Endodermal cell (in vitro differentiated cells): Measurements from ENCODE around the gene IL10. TPM values are rescaled to one million over a fixed set of nuclear protein-coding genes. Genes with fewer than 3 reads are reported as not detected.
A peak's percentile ranks its signal among the peaks of the same experiment; 100 is the strongest.

ENCODE experiments used
- DNase-seq: peaks from one replicate; pipeline ENCODE4 v3.0.0-alpha.2; 2017
- H3K27ac ChIP-seq: 2 replicates; pipeline ENCODE4 v1.5.1; 2013; ENCODE audit warnings: mild to moderate bottlenecking, low read depth, low read length, moderate library complexity
- H3K27me3 ChIP-seq: 2 replicates; pipeline ENCODE4 v1.6.1; 2013; ENCODE audit warnings: mild to moderate bottlenecking, low read length, moderate library complexity; ENCODE audit not compliant: insufficient read depth, control insufficient read depth, poor library complexity, severe bottlenecking
- H3K36me3 ChIP-seq: 2 replicates; pipeline ENCODE4 v1.7.0; 2013; ENCODE audit warnings: mild to moderate bottlenecking, low read length, moderate library complexity; ENCODE audit not compliant: control insufficient read depth, insufficient read depth
- H3K4me1 ChIP-seq: one replicate; pipeline ENCODE4 v1.7.0; 2013; ENCODE audit warnings: low read length; ENCODE audit not compliant: control insufficient read depth, insufficient read depth
- H3K4me3 ChIP-seq: 2 replicates; pipeline ENCODE4 v1.5.1; 2013; ENCODE audit warnings: mild to moderate bottlenecking, low read length, moderate library complexity
- H3K9ac ChIP-seq: 2 replicates; pipeline ENCODE4 v1.6.1; 2013; ENCODE audit warnings: mild to moderate bottlenecking, low read length, moderate library complexity; ENCODE audit not compliant: poor library complexity, severe bottlenecking; ENCODE audit errors: extremely low read depth
- H3K9me3 ChIP-seq: 2 replicates; pipeline ENCODE4 v1.6.1; 2013; ENCODE audit warnings: mild to moderate bottlenecking, low read length, moderate library complexity; ENCODE audit not compliant: control insufficient read depth
- H3K27ac Mint-ChIP-seq: 2 replicates; pipeline ENCODE4 v1.8.0; 2020; ENCODE audit warnings: mixed read lengths
- H3K27me3 Mint-ChIP-seq: 2 replicates; pipeline ENCODE4 v1.8.0; 2021; ENCODE audit warnings: mild to moderate bottlenecking, mixed read lengths; ENCODE audit not compliant: insufficient read depth
- H3K36me3 Mint-ChIP-seq: 2 replicates; pipeline ENCODE4 v1.8.0; 2020; ENCODE audit warnings: low read depth, mixed read lengths
- H3K4me1 Mint-ChIP-seq: 2 replicates; pipeline ENCODE4 v1.8.0; 2020; ENCODE audit warnings: mixed read lengths
- H3K4me3 Mint-ChIP-seq: 2 replicates; pipeline ENCODE4 v1.8.0; 2020; ENCODE audit warnings: mild to moderate bottlenecking, moderate library complexity, mixed read lengths
- H3K9me3 Mint-ChIP-seq: 2 replicates; pipeline ENCODE4 v1.8.0; 2020; ENCODE audit warnings: mild to moderate bottlenecking, mixed read lengths
- WGBS, 2 experiments: methylation state at CpG; one replicate each; pipeline versions ENCODE4 v1.1.5 to v1.1.7; 2013; ENCODE audit warnings: missing lambda C conversion rate in 2 of 2, mixed read lengths in 1 of 2; ENCODE audit not compliant: insufficient coverage in 1 of 2, insufficient read length in 1 of 2; 5-methylcytosine and 5-hydroxymethylcytosine counted together
- total RNA-seq, 2 donors: library from RNA; stranded (reverse); fragmentation: NEBNext Ultra II Directional in 1 of 2; extraction: Animal tissue kit (Norgen Biotek cat#: 25700) in 1 of 2; gene quantifications; 2 replicates in 1 of 2; 3 replicates in 1 of 2; pipeline ENCODE4 v1.2.1, GENCODE V29; 2021
- TF ChIP-seq, protein P1 (sequence below): fragments of 200-600 bp; sonication (generic); conservative IDR thresholded peaks from 2 replicates; pipeline ENCODE4 v1.5.0; 2021; ENCODE audit warnings: antibody characterized with exemption, mild to moderate bottlenecking

The IL10 gene
- total RNA-seq, 2 donors from 2014 or later = not detected

DNA sequence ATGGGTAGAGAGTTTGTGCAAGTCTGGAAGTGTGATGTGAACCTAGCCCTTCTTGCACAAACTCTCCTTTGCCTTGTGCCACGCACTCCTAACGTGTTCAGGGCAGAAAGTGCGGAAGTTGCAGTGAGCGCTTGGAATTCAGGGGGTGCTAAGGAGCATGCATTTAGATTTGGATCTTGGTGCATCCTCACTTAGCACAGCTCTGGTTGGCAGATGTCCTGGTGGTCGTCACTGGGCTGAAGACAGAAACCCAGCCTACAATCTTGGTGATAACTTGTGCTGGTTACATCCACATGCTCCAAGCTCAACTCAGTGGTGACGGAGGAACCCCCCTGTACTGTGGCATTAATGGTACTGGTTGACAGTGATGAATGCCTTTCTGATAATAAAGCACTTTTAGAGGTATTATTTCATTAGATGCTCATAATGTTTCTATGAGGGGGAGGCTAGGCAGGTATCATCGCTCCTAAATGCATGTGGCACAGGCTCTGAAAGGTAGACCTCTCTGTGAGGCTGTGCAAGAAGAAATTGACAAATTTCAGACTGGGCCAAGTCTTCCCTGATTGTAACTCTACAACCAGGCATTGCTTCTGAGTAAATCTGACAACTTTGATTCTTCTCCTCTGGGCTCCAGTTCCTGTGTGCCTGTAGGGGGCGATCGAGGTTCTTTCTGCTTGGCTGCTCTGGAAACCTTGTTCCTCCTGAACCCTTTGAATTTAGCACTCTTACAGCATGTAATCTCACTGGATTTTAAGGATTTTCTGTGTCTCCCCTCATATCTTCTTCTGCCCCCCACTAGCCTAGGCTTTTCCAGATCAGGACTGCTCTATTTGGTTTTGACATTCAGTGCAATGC, 47.0 kb downstream of the IL10 start:
- Histone ChIP-seq H3K36me3 (peaks cover 11% of the 10 kb centered on the region), H3K9me3 (no peaks in the 10 kb centered on the region), H3K27me3 (no peaks in the 10 kb centered on the region), H3K27ac (no peak overlapping the region), H3K9ac (no peak overlapping the region), H3K4me3 (no peak overlapping the region), H3K4me1 (peaks cover 10% of the 10 kb centered on the region)
- H3K4me1 Mint-ChIP-seq = peaks cover 28% of the 10 kb centered on the region
- H3K9me3 Mint-ChIP-seq = no peaks in the 10 kb centered on the region
- peak overlapping the region; percentile 81 for H3K27ac Mint-ChIP-seq
- TF ChIP-seq, protein P1, sequence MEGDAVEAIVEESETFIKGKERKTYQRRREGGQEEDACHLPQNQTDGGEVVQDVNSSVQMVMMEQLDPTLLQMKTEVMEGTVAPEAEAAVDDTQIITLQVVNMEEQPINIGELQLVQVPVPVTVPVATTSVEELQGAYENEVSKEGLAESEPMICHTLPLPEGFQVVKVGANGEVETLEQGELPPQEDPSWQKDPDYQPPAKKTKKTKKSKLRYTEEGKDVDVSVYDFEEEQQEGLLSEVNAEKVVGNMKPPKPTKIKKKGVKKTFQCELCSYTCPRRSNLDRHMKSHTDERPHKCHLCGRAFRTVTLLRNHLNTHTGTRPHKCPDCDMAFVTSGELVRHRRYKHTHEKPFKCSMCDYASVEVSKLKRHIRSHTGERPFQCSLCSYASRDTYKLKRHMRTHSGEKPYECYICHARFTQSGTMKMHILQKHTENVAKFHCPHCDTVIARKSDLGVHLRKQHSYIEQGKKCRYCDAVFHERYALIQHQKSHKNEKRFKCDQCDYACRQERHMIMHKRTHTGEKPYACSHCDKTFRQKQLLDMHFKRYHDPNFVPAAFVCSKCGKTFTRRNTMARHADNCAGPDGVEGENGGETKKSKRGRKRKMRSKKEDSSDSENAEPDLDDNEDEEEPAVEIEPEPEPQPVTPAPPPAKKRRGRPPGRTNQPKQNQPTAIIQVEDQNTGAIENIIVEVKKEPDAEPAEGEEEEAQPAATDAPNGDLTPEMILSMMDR = peak; percentile 79
- no peak overlapping the region for H3K4me3 Mint-ChIP-seq
- H3K36me3 Mint-ChIP-seq = peaks cover 14% of the 10 kb centered on the region
- WGBS, 2 experiments = 76 to 77% methylated on average over 8 to 9 of the region's 9 CpGs
- H3K27me3 Mint-ChIP-seq = no peaks in the 10 kb centered on the region
- DNase-seq = peak; percentile 90

DNA sequence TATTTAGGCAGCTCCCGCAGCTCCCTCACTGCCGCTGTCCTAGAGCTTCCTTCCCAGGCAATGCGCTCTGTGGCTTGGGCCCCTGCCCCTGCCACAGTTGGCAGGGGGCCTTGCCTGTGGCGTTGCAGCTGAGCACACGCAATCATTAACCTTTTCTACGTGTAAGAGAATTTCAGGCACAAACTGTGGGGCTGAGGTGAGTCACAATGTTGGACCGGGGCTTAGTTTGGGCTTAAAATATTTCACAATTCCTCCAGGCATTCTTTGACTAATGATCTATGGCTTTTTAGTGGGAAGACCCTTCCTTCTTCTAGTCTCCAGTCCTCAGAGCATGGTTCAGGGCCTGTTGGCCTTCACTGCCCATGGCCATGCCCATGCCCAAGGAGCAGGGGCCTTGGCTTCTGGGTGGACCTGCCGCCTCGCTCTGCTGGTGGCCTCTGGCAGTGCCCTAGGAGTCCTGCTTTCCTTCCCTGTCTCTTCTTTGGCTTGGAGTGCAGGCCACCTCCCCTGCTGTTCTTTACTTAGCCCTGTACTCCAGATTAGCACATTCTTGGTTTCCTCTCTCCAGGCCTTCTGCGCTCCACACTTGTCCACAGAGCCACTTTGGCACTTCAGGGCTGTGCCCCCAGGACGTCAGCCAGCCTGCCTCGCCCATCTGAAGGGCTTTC, 48.4 kb downstream of the IL10 start:
- Histone ChIP-seq H3K4me3 (no peak overlapping the region), H3K27me3 (no peaks in the 10 kb centered on the region), H3K9me3 (no peaks in the 10 kb centered on the region), H3K9ac (no peak overlapping the region), H3K4me1 (peaks cover 10% of the 10 kb centered on the region), H3K36me3 (no peaks in the 10 kb centered on the region), H3K27ac (peak overlapping the region; percentile 33)
- Mint-ChIP-seq H3K9me3 (no peaks in the 10 kb centered on the region), H3K27ac (peak overlapping the region; percentile 89), H3K36me3 (peaks cover 2% of the 10 kb centered on the region), H3K27me3 (no peaks in the 10 kb centered on the region), H3K4me1 (peaks cover 33% of the 10 kb centered on the region), H3K4me3 (no peak overlapping the region)
- peak; percentile 74 for DNase-seq
- TF ChIP-seq, protein P1 = peak; percentile 50
- 79 to 80% methylated on average over 12 of the region's 12 CpGs for WGBS, 2 experiments

DNA sequence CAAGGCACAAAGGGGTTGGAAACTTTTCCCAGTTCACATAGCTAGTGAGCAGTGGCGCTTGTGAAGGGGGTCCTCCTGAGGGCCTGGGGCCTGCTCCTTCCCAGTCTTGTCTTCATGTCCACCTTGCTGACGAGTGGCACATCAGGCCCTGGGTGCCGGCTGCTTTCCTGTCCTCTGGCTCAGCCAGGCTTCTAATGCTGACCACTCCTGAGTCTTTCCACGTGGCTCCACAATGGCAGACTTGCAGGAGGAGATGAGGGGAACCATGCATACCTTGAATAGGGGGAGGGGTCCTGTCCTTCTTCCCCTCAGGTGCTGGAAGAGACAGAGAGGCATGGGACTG, 48.9 kb downstream of the IL10 start:
- Histone ChIP-seq H3K27me3 (no peaks in the 10 kb centered on the region), H3K4me3 (no peak overlapping the region), H3K9ac (no peak overlapping the region), H3K27ac (peak overlapping the region; percentile 33), H3K4me1 (peaks cover 10% of the 10 kb centered on the region), H3K9me3 (no peaks in the 10 kb centered on the region), H3K36me3 (no peaks in the 10 kb centered on the region)
- Mint-ChIP-seq H3K36me3 (no peaks in the 10 kb centered on the region), H3K4me1 (peaks cover 33% of the 10 kb centered on the region), H3K4me3 (no peak overlapping the region), H3K27me3 (no peaks in the 10 kb centered on the region), H3K9me3 (no peaks in the 10 kb centered on the region), H3K27ac (peak overlapping the region; percentile 89)
- TF ChIP-seq, protein P1 = no peak
- WGBS, 2 experiments = 75 to 83% methylated on average over 3 to 4 of the region's 4 CpGs
- DNase-seq = no peak
